ENCODE results near the gene CCDC50. TPM values are rescaled to one million over a fixed set of nuclear protein-coding genes. Genes with fewer than 3 reads are reported as not detected.

CCDC50 gene
- total RNA-seq, 1 experiment from 2014 or later: 21.0 TPM

DNA sequence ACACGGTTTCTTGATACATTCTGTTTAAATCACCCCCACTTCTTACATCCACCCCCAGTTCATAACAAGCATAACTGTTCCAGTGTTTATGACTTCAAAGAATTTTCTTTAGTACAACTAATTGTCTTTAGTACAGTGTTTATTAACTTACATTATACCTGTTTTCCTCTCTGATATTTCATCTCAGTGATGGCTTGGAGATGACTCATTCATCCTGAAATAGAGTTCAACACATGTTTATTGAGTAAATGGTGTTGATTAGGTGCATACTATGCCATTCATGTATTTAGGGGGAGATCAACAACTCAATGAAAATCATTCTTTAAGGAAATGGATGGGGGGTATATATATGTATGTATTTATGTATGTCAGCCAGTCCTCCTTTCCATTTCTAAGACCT is 22.8 kb downstream of the CCDC50 start:
- Mint-ChIP-seq H3K4me3 (no peak overlapping the region), H3K36me3 (ENCODE audit: insufficient read depth in 1 of 3, low read depth in 3 of 3) (no peaks in the 10 kb centered on the region; a peak in 1 of 7 replicates), H3K4me1 (peaks cover 42 to 47% of the 10 kb centered on the region in 2 experiments), H3K9me3 (no peaks in the 10 kb centered on the region), H3K27me3 (ENCODE audit: low read depth) (no peaks in the 10 kb centered on the region), H3K27ac (no peak overlapping the region)
- Histone ChIP-seq H2BK120ac (ENCODE audit: low read depth, low read length, poor library complexity, severe bottlenecking) (no peak overlapping the region), H3K4ac (ENCODE audit: low read depth, low read length) (no peak overlapping the region), H3K56ac (ENCODE audit: insufficient read length, low read depth, low read length) (no peak overlapping the region), H3K79me2 (ENCODE audit: insufficient read depth, low read length) (peaks cover 2% of the 10 kb centered on the region; the same call in 1 of the 2 replicates), H3T11ph (ENCODE audit: low read length) (no peak overlapping the region), H4K91ac (ENCODE audit: insufficient read length, low read depth, low read length) (no peak overlapping the region), H3K23me2 (ENCODE audit: insufficient read length, low read depth, low read length, poor library complexity, severe bottlenecking) (no peaks in the 10 kb centered on the region), H3K4me2 (ENCODE audit: insufficient read depth, insufficient read length, low read length) (no peak overlapping the region), H3K14ac (ENCODE audit: insufficient read depth, low read length) (no peak overlapping the region), H2BK20ac (ENCODE audit: low read depth, low read length, poor library complexity, severe bottlenecking) (no peak overlapping the region), H3K4me1 (ENCODE audit: insufficient read depth, low read length) (peaks cover 6% of the 10 kb centered on the region; the same call in 1 of the 2 replicates), H4K5ac (ENCODE audit: insufficient read length, low read depth, low read length) (no peak overlapping the region), H3K9me3 (ENCODE audit: control insufficient read depth, low read depth, low read length) (no peaks in the 10 kb centered on the region), H2AK5ac (ENCODE audit: insufficient read length, low read length) (no peak overlapping the region), H3K23ac (ENCODE audit: insufficient read length, low read depth, low read length) (no peak overlapping the region), H3K9ac (ENCODE audit: extremely low read depth, insufficient read length, low read length) (no peak overlapping the region), H3K27me3 (ENCODE audit: insufficient read depth, low read length) (no peaks in the 10 kb centered on the region), H4K20me1 (ENCODE audit: control insufficient read depth, insufficient read depth, insufficient read length) (no peaks in the 10 kb centered on the region), H2BK5ac (ENCODE audit: insufficient read length, low read length) (no peak overlapping the region), H3K27ac (ENCODE audit: insufficient read length, low read depth, low read length) (no peak overlapping the region), H2BK15ac (ENCODE audit: low read depth, low read length) (no peak overlapping the region), H4K8ac (replicated peaks; ENCODE audit: insufficient read length, low read depth, low read length) (no peak overlapping the region), H2AFZ (ENCODE audit: low read length) (no peak overlapping the region), H3K18ac (ENCODE audit: insufficient read length, low read depth, low read length) (no peak overlapping the region), H2BK12ac (ENCODE audit: insufficient read length, low read depth, low read length) (no peak overlapping the region), H3K79me1 (ENCODE audit: insufficient read depth, low read depth, low read length, poor library complexity, severe bottlenecking) (peaks cover 2% of the 10 kb centered on the region)
- WGBS (ENCODE audit: extremely low coverage, insufficient read length, low lambda C conversion rate): no CpG with 5 or more reads among the region's 1 CpG
- TF ChIP-seq, protein P1, sequence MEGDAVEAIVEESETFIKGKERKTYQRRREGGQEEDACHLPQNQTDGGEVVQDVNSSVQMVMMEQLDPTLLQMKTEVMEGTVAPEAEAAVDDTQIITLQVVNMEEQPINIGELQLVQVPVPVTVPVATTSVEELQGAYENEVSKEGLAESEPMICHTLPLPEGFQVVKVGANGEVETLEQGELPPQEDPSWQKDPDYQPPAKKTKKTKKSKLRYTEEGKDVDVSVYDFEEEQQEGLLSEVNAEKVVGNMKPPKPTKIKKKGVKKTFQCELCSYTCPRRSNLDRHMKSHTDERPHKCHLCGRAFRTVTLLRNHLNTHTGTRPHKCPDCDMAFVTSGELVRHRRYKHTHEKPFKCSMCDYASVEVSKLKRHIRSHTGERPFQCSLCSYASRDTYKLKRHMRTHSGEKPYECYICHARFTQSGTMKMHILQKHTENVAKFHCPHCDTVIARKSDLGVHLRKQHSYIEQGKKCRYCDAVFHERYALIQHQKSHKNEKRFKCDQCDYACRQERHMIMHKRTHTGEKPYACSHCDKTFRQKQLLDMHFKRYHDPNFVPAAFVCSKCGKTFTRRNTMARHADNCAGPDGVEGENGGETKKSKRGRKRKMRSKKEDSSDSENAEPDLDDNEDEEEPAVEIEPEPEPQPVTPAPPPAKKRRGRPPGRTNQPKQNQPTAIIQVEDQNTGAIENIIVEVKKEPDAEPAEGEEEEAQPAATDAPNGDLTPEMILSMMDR (conservative IDR thresholded peaks at IDR 0.05): no peak
- no peak for DNase-seq

All from H9 (cell line).